B cell (primary cell): ENCODE data around the gene DLG3. TPM values are rescaled to one million over a fixed set of nuclear protein-coding genes. Genes with fewer than 3 reads are reported as not detected.

Source experiments
- ATAC-seq: fragments of 200-7000 bp; cut with Tn5 transposase; one replicate; pipeline ENCODE4 v1.10.0; 2021; ENCODE audit warnings: low read depth, mild to moderate bottlenecking, moderate number of reproducible peaks, moderate library complexity
- CTCF ChIA-PET: fragments of 350-600 bp; sonication (Branson Sonifier 250); formaldehyde crosslinking; loops from one replicate; lab custom pipeline; 2021; ENCODE audit warnings: antibody characterized with exemption, inconsistent platforms; lab: Charles Lee
- POLR2A ChIA-PET: fragments of 350-600 bp; sonication (Branson Sonifier 250); formaldehyde crosslinking; loops from one replicate; lab custom pipeline; 2021; ENCODE audit warnings: antibody characterized with exemption; lab: Charles Lee
- DNase-seq: peaks from one replicate; pipeline ENCODE4 v3.0.0; 2013
- H2AFZ ChIP-seq: 2 replicates; pipeline ENCODE4 v1.6.1; 2012; ENCODE audit warnings: mild to moderate bottlenecking, low read depth, low read length; ENCODE audit not compliant: insufficient read depth, poor library complexity, severe bottlenecking
- H3K27ac ChIP-seq, 2 donors: 1 replicate in 1 of 2; 2 replicates in 1 of 2; pipeline ENCODE4 v1.5.1; 2012 to 2013; ENCODE audit warnings: low read length in 2 of 2, mild to moderate bottlenecking in 2 of 2, moderate library complexity in 1 of 2
- H3K27me3 ChIP-seq, 4 experiments: fragments of 200-600 bp in 1 of 4; sonication (generic) in 1 of 4; replicated peaks in 1 of 4; 1 replicate in 2 of 4; 2 replicates in 2 of 4; pipeline versions ENCODE4 v1.6.1 to v1.7.0; 2013 to 2016; ENCODE audit warnings: low read length in 3 of 4, mild to moderate bottlenecking in 2 of 4, mixed read lengths in 1 of 4, moderate library complexity in 1 of 4; ENCODE audit not compliant: insufficient read depth in 4 of 4, control insufficient read depth in 3 of 4; ENCODE audit errors: control extremely low read depth in 1 of 4
- H3K36me3 ChIP-seq, 2 experiments: replicated peaks in 1 of 2; 1 replicate in 1 of 2; 2 replicates in 1 of 2; pipeline versions ENCODE4 v1.6.1 to v1.7.1; 2013; ENCODE audit warnings: low read length in 1 of 2; ENCODE audit not compliant: insufficient read depth in 2 of 2, control insufficient read depth in 1 of 2; ENCODE audit errors: control extremely low read depth in 1 of 2, extremely low read depth in 1 of 2
- H3K4me1 ChIP-seq, 2 donors: fragments of 200-600 bp in 1 of 2; sonication (generic) in 1 of 2; 1 replicate in 1 of 2; 2 replicates in 1 of 2; pipeline versions ENCODE4 v1.5.1 to v1.6.1; 2013 to 2017; ENCODE audit warnings: low read length in 2 of 2; ENCODE audit not compliant: control insufficient read depth in 2 of 2, insufficient read depth in 2 of 2
- H3K4me2 ChIP-seq: replicated peaks from 2 replicates; pipeline ENCODE3; 2012; ENCODE audit warnings: mild to moderate bottlenecking, low read depth, low read length; ENCODE audit not compliant: poor library complexity, severe bottlenecking
- H3K4me3 ChIP-seq, 5 experiments: fragments of 200-600 bp in 1 of 5; sonication (generic) in 1 of 5; 1 replicate in 3 of 5; 2 replicates in 2 of 5; pipeline versions ENCODE4 v1.5.1 to v1.7.0; 2011 to 2016; ENCODE audit warnings: low read length in 4 of 5, mild to moderate bottlenecking in 4 of 5, low read depth in 2 of 5, control low read depth in 1 of 5, moderate library complexity in 1 of 5; ENCODE audit not compliant: insufficient read depth in 1 of 5; ENCODE audit errors: control extremely low read depth in 1 of 5, extremely low read depth in 1 of 5
- H3K79me2 ChIP-seq: fragments of 200-600 bp; sonication (generic); one replicate; pipeline ENCODE4 v1.6.0; 2016; ENCODE audit warnings: low read length; ENCODE audit not compliant: control insufficient read depth, insufficient read depth
- H3K9ac ChIP-seq: fragments of 200-600 bp; sonication (generic); 2 replicates; pipeline ENCODE4 v1.6.1; 2017; ENCODE audit warnings: mild to moderate bottlenecking, low read length, moderate library complexity
- H3K9me3 ChIP-seq, 3 donors: one replicate each; pipeline versions ENCODE4 v1.6.1 to v1.7.1; 2013; ENCODE audit warnings: low read length in 2 of 3; ENCODE audit not compliant: control insufficient read depth in 2 of 3, insufficient read depth in 1 of 3; ENCODE audit errors: control extremely low read depth in 1 of 3
- H4K20me1 ChIP-seq: 2 replicates; pipeline ENCODE4 v1.6.0; 2012; ENCODE audit warnings: mild to moderate bottlenecking, low read length; ENCODE audit not compliant: insufficient read depth, control insufficient read depth, poor library complexity, severe bottlenecking
- H3K27ac Mint-ChIP-seq: one replicate; pipeline ENCODE4 v1.8.0; 2021; ENCODE audit warnings: mixed read lengths
- H3K27me3 Mint-ChIP-seq: one replicate; pipeline ENCODE4 v1.8.0; 2021; ENCODE audit warnings: mixed read lengths
- H3K4me1 Mint-ChIP-seq: one replicate; pipeline ENCODE4 v1.8.0; 2021; ENCODE audit warnings: mixed read lengths
- H3K4me3 Mint-ChIP-seq: one replicate; pipeline ENCODE4 v1.8.0; 2021; ENCODE audit warnings: mixed read lengths
- H3K9me3 Mint-ChIP-seq: one replicate; pipeline ENCODE4 v1.8.0; 2022; ENCODE audit warnings: mixed read lengths; ENCODE audit not compliant: insufficient read depth
- EZH2 ChIP-seq: IDR thresholded peaks from 2 replicates; pipeline ENCODE4 v1.6.1; 2012; ENCODE audit warnings: borderline replicate concordance, low read depth, mild to moderate bottlenecking, moderate library complexity, low read length; ENCODE audit not compliant: insufficient read depth, poor library complexity, severe bottlenecking
- WGBS: methylation state at CpG from one replicate; pipeline ENCODE4 v1.1.5; 2013; ENCODE audit warnings: missing lambda C conversion rate; ENCODE audit not compliant: insufficient coverage; 5-methylcytosine and 5-hydroxymethylcytosine counted together
- intact Hi-C: fragments of 100-400 bp; cut with micrococcal nuclease; formaldehyde crosslinking; loops from one replicate; pipeline ENCODE4 v1.10.0; 2022
- polyA plus RNA-seq: library from polyadenylated mRNA; depleted of rRNA; stranded (reverse); fragments of >200 nt; gene quantifications from 2 replicates; pipeline ENCODE4 v1.2.3, GENCODE V29; 2012
- total RNA-seq, 2 donors: library from RNA; stranded (reverse); fragments of 120-200 nt in 1 of 2; gene quantifications; 1 replicate in 1 of 2; 2 replicates in 1 of 2; pipeline versions ENCODE4 v1.2.3 to v1.2.4, GENCODE V29; 2013 to 2022
- TF ChIP-seq, protein P1 (sequence below): fragments of 200-600 bp; IDR thresholded peaks from one replicate; pipeline ENCODE4 v1.8.0; 2022; ENCODE audit warnings: antibody characterized with exemption, mild to moderate bottlenecking

DLG3 gene
- total and polyA plus RNA-seq, 2 donors (not counting 1 experiment from before 2014, with no cell fraction given) = 1.5 to 6.9 TPM

DNA sequence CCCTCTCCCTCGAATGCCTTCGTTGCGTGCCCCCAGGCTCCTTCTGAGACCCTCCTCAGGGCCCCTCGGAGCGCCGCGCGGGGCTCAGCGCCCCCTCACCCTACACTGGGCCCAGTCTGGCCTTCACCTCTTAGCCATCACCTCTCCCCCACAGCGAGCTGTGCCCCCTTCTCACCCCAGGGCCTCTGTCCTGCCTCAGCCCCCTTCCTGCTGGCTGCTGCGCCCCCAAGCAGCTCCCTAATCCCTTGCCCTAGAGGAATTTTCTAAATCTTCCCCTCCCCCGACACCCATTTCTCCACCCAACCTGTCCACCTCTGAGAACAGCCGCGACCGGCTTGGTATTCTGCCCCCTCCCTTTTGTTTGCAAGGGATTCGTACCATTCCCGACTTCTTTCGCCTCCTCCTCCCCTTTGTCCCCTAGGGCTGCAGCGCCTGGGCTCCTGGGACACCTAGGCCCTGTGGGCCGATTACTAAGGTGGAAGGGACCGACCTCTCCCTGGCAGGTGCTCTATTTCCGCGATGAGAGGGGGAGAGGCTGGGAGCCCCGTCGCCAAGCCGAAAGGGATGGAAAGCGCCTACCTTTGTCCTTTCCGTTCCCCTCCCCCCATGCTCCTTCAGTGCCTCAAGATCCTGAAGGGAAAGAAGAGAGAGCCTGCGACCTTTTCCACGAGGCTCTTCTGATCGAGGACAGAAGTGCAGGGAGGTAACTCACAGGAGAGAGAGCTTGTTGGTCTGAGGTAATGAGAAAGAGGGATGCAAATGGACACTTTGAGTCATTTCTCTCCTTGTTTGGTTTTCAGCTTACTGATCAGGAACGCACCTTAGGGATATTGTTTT is 10.9 kb downstream of the DLG3 start:
- Mint-ChIP-seq H3K4me3 (peak overlapping the region; percentile 83), H3K4me1 (peaks cover 40% of the 10 kb centered on the region), H3K27me3 (no peaks in the 10 kb centered on the region), H3K27ac (peak overlapping the region; percentile 71), H3K9me3 (no peaks in the 10 kb centered on the region)
- Histone ChIP-seq H3K36me3 (no peaks in the 10 kb centered on the region), H2AFZ (peak overlapping the region; percentile 89), H4K20me1 (no peaks in the 10 kb centered on the region), H3K4me3 (peak overlapping the region in 4 of 5 experiments; percentile 36 to 63 (median 52)), H3K4me2 (peak overlapping the region; percentile 84), H3K9me3 (no peaks in the 10 kb centered on the region), H3K9ac (peak overlapping the region; percentile 63), H3K79me2 (no peaks in the 10 kb centered on the region), H3K4me1 (peaks cover 27 to 36% of the 10 kb centered on the region in 2 donors), H3K27me3 (no peaks in the 10 kb centered on the region), H3K27ac (peak overlapping the region in 1 of 2 donors; percentile 25)
- DNase-seq (no peak), ATAC-seq (no peak)
- POLR2A ChIA-PET = interaction anchor here (1.3 kb wide), 1 partner anchor 21 kb away, joined by 3 read pairs; no protein-coding TSS in a partner anchor
- no peak for TF ChIP-seq EZH2
- TF ChIP-seq, protein P1, sequence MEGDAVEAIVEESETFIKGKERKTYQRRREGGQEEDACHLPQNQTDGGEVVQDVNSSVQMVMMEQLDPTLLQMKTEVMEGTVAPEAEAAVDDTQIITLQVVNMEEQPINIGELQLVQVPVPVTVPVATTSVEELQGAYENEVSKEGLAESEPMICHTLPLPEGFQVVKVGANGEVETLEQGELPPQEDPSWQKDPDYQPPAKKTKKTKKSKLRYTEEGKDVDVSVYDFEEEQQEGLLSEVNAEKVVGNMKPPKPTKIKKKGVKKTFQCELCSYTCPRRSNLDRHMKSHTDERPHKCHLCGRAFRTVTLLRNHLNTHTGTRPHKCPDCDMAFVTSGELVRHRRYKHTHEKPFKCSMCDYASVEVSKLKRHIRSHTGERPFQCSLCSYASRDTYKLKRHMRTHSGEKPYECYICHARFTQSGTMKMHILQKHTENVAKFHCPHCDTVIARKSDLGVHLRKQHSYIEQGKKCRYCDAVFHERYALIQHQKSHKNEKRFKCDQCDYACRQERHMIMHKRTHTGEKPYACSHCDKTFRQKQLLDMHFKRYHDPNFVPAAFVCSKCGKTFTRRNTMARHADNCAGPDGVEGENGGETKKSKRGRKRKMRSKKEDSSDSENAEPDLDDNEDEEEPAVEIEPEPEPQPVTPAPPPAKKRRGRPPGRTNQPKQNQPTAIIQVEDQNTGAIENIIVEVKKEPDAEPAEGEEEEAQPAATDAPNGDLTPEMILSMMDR = no peak
- WGBS = 2% methylated on average over 14 of the region's 32 CpGs
- CTCF ChIA-PET = interaction anchor here (2.3 kb wide), 1 partner anchor 20 kb away, joined by 5 read pairs; no protein-coding TSS in a partner anchor
- intact Hi-C loops = loop anchor here (2.0 to 10.0 kb wide), 3 partner anchors 209 to 742 kb away; partner anchors contain the start of gene SNX12
